Measurements from ENCODE around the gene PACSIN1. TPM values are rescaled to one million over a fixed set of nuclear protein-coding genes. Genes with fewer than 3 reads are reported as not detected.

PACSIN1 gene
- total and polyA plus RNA-seq, 10 of the 15 experiments (the other 5 are each of a cell fraction or from before 2014, with no cell fraction given) = 0.50 to 9.4 (median 2.8) TPM

DNA sequence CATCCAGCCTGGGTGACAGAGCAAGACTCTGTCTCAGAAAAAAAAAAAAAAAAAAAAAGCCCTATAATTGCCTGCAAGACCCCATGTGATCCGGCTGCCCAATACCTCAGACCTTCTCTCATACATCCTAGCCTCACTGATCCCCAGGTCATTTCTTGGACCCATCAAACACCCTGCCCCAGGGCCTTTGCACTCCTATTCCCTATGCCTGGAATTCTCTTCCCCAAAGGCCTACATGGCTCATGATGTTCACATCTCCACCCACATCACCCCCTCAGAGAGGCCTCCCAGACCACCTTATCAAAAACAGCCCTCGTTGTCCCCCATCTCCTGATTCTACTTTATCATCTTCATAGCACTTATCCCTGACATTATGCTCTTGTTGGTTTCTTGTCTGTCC, 8.9 kb downstream of the PACSIN1 start:
- no peaks in the 10 kb centered on the region for H3K9me3 ChIP-seq (replicated peaks; ENCODE audit: control insufficient read depth, insufficient read depth, low read length)
- SMC1A ChIA-PET (ENCODE audit: uncharacterized antibody, unreplicated experiment) = interaction anchor here (0.6 to 2.2 kb wide), 4 partner anchors 8 to 422 kb away, joined by 3 to 11 read pairs (median 4); no protein-coding TSS in a partner anchor
- CTCF ChIA-PET = interaction anchor here (0.8 to 2.3 kb wide), 3 partner anchors 12 to 273 kb away, joined by 3 to 9 read pairs (median 5); no protein-coding TSS in a partner anchor

More for the DNA sequence above, 8.9 kb downstream of the PACSIN1 start:
- no peak overlapping the region for H3K4me3 ChIP-seq
- TF ChIP-seq SMARCA5 (IDR thresholded peaks at IDR 0.05) (no peak), SP1 (IDR thresholded peaks at IDR 0.05; ENCODE audit: low read depth, low read length) (no peak), KAT2A (conservative IDR thresholded peaks at IDR 0.05; ENCODE audit: control insufficient read depth, low read depth, low read length) (no peak)
- TF ChIP-seq, protein P1, sequence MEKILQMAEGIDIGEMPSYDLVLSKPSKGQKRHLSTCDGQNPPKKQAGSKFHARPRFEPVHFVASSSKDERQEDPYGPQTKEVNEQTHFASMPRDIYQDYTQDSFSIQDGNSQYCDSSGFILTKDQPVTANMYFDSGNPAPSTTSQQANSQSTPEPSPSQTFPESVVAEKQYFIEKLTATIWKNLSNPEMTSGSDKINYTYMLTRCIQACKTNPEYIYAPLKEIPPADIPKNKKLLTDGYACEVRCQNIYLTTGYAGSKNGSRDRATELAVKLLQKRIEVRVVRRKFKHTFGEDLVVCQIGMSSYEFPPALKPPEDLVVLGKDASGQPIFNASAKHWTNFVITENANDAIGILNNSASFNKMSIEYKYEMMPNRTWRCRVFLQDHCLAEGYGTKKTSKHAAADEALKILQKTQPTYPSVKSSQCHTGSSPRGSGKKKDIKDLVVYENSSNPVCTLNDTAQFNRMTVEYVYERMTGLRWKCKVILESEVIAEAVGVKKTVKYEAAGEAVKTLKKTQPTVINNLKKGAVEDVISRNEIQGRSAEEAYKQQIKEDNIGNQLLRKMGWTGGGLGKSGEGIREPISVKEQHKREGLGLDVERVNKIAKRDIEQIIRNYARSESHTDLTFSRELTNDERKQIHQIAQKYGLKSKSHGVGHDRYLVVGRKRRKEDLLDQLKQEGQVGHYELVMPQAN (conservative IDR thresholded peaks at IDR 0.05) = no peak
- H3K79me2 ChIP-seq (ENCODE audit: control insufficient read depth, insufficient read depth, low read length) = no peaks in the 10 kb centered on the region
- WGBS (ENCODE audit: insufficient coverage, insufficient replicate concordance, low lambda C conversion rate, missing lambda C conversion rate) = 41% methylated on average over 2 of the region's 2 CpGs
- no peaks in the 10 kb centered on the region for H4K20me1 ChIP-seq (ENCODE audit: control insufficient read depth, insufficient read depth)
- POLR2A ChIA-PET = interaction anchor here (1.1 to 1.4 kb wide), 3 partner anchors 8 to 48 kb away, joined by 3 to 7 read pairs (median 3); no protein-coding TSS in a partner anchor
- H3K27me3 ChIP-seq (replicated peaks in 1 of 2; ENCODE audit: control insufficient read depth in 2 of 2, insufficient read depth in 2 of 2, low read length in 1 of 2) = no peaks in the 10 kb centered on the region
- no peak overlapping the region for H3K27ac ChIP-seq (ENCODE audit: control insufficient read depth, insufficient read depth)
- intact Hi-C loops (cut with micrococcal nuclease; ENCODE audit: unreplicated experiment) (no loop called here), in situ Hi-C loops (cut with MboI) (no loop called here)
- FAIRE-seq (no peak), ATAC-seq (no peak), DNase-seq (ENCODE audit: low read depth, low spot score) (no peak)
- no peaks in the 10 kb centered on the region for H3K36me3 ChIP-seq (ENCODE audit: control insufficient read depth in 2 of 2, insufficient read depth in 2 of 2, low read length in 1 of 2)
- no peak overlapping the region for H2AFZ ChIP-seq (ENCODE audit: control insufficient read depth, low read depth, low read length)
- RAD21 ChIA-PET (ENCODE audit: unreplicated experiment) = interaction anchor here (0.7 to 2.7 kb wide), 4 partner anchors 9 to 996 kb away, joined by 3 to 11 read pairs (median 3); no protein-coding TSS in a partner anchor
- H3K4me2 ChIP-seq (ENCODE audit: control insufficient read depth, insufficient read depth) = no peak overlapping the region
- no peak overlapping the region for H3K9ac ChIP-seq (ENCODE audit: control insufficient read depth, insufficient read depth, low read length)
- BruUV-seq (replicated peaks) = no TSS peak
- no peaks in the 10 kb centered on the region for H3K4me1 ChIP-seq (ENCODE audit: control insufficient read depth, insufficient read depth, low read length)

Measured in GM12878 (cell line).